C4-2B (cell line): ENCODE measurements around the gene PTPRM.

Experiments used
- H3K27ac ChIP-seq: fragments of 450-650 bp; 2 replicates; pipeline ENCODE4 v1.5.1; 2017
- ZFX ChIP-seq: fragments of 450-650 bp; IDR thresholded peaks from 2 replicates; pipeline ENCODE4 v1.6.1; 2017
- TF ChIP-seq, protein P1 (sequence below): fragments of 450-650 bp; conservative IDR thresholded peaks from 2 replicates; pipeline ENCODE4 v1.5.1; 2017; ENCODE audit warnings: mild to moderate bottlenecking

The PTPRM gene

DNA sequence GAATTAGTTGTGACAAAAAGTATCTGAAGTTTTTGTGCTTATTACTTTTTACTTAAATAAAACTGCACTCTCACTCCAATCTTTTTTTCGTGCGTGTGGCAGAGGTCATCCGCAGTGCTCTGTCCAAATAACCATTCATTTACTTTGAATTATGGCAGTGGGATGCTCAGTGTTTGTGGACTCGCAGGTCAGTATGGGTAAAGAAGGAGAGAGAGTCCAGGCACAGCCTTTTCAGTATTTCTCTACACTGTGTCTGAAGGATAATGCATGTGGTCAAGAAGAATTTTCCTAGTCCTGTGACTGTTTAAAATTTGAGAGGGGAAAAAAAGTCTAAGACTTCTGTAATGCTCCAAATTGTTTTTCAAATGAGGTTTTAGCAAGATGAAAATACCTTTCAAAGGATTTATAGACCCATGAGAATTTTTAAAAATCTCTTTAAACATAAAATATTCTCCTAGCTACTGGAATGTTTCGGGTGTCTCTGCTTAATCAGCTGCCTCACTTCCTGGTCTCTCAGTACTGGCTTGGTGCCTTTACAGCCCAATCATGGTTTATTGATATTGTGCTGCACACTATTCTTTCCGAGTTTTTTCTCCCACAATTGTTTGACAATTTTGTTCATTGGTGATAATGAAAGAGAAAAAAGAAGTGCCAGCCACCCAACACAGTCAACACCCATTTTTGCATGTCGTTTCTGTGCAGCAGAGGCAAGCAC, 453.2 kb downstream of the PTPRM start:
- TF ChIP-seq, protein P1, sequence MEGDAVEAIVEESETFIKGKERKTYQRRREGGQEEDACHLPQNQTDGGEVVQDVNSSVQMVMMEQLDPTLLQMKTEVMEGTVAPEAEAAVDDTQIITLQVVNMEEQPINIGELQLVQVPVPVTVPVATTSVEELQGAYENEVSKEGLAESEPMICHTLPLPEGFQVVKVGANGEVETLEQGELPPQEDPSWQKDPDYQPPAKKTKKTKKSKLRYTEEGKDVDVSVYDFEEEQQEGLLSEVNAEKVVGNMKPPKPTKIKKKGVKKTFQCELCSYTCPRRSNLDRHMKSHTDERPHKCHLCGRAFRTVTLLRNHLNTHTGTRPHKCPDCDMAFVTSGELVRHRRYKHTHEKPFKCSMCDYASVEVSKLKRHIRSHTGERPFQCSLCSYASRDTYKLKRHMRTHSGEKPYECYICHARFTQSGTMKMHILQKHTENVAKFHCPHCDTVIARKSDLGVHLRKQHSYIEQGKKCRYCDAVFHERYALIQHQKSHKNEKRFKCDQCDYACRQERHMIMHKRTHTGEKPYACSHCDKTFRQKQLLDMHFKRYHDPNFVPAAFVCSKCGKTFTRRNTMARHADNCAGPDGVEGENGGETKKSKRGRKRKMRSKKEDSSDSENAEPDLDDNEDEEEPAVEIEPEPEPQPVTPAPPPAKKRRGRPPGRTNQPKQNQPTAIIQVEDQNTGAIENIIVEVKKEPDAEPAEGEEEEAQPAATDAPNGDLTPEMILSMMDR: no peak
- no peak for TF ChIP-seq ZFX
- H3K27ac ChIP-seq: no peak overlapping the region

DNA sequence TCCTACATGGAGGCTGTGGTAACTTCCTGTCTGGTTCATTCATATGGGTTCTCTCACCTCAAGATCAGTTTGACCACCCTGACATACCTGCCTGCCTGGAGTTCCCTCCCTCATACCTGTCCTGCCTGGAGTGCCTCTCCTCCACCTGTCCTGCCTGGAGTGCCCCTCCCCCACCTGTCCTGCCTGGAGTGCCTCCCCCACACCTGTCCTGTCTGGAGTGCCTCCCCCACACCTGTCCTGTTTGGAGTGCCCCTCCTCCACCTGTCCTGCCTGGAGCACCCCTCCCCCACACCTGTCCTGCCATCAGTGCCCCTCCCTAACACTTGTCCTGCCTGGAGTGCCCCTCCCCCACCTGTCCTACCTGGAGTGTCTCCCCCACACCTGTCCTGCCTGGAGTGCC, 461.9 kb downstream of the PTPRM start:
- no peak for TF ChIP-seq ZFX
- TF ChIP-seq, protein P1: no peak
- no peak overlapping the region for H3K27ac ChIP-seq

DNA sequence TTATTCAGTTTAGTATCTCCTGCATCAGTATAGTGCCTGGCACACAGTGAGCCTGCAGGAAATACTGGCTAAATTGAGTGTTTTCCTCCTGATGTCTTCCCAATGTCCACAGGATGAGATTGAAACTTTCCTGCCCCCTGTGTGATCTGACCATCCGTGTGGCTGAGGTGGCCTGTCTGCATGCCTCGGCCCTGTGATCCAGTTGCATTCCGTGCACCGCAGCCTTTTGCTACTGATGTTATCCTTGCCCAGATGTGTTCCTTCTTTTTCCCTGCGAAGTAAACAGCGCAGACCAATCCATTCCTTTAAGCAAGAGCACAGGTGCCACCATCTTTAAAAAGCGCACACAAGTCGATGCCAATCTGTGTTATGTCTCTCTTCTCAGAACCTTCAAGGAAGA, 462.6 kb downstream of the PTPRM start:
- no peak overlapping the region for H3K27ac ChIP-seq
- no peak for TF ChIP-seq ZFX
- TF ChIP-seq, protein P1: no peak

DNA sequence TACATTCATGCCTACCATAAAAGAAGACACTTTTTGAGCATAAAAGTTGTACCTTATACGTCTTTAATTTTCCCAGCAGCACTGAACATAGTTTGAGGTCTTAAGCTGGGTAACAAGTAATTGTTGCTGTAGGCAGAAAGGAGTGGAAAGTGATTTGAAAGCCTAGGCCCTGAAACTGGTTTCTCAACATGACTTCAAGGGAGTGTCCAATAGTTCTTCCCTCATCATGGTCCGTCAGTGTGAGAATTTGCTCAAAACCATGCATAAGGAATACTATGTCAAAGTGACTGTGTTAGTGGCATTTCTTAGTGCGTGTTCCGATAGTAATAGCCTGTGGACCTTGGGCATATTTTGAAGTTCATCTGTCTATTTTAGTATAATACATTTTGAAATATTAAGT, 463.1 kb downstream of the PTPRM start:
- TF ChIP-seq, protein P1: no peak
- no peak for TF ChIP-seq ZFX
- no peak overlapping the region for H3K27ac ChIP-seq

DNA sequence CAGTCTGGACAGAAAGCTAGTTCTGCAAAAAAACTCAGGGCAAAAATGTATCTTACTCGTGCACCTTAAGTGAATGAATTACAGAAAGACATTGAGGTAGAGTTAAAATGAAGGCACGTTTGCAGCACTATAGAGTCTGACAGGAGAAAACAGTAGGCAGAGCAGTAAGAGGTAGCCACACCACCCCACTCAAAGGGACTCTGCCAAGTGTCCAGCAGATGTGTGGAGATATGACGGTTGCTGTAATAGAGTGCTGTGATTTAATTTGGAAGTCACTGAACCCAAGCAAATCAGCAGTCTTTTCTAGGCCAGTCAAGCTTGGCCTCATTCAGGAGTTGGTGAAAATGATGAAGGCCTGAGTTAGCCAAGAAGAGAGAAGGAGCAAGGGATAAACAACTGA, 464.4 kb downstream of the PTPRM start:
- no peak for TF ChIP-seq ZFX
- TF ChIP-seq, protein P1: no peak
- no peak overlapping the region for H3K27ac ChIP-seq

DNA sequence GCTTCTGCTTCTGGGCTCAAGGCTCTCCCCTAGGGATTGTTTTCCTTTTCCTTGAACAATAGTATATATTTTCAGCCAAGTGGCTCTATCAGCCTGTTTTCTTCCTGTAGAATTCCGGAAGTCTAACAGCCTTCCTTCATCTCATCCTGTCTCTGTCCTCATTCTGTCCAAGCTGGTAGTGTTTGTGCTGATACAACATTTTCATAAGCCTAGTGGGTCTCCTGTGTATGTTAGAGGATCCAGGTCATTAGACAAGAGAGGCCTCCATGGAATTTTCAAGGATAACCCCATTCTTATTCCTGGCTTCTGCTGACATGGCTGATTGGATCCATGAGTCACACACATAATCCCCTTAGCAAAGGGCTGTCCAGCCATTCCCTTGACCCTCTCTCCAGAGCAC, 467.6 kb downstream of the PTPRM start:
- TF ChIP-seq, protein P1: no peak
- no peak for TF ChIP-seq ZFX

DNA sequence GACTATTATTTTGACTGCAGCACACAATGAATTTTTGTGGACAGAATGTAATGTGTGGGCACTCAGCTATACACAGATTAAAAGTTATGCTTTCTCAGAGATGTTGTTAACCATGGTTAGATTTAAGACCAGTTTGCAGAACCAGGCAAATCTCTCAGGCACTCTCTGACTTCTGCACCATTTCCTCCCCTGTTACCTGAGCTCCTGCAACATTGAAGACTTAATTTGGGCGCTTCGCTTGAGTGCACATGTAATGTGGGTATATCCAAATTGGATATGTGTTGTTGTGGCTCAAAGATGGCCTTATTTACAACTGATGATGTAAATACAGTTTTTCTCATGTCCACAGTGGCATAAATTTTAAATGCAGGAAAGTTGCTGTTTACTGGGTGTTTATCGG, 469.4 kb downstream of the PTPRM start:
- TF ChIP-seq, protein P1: no peak
- no peak overlapping the region for H3K27ac ChIP-seq

More for the DNA sequence above, 467.6 kb downstream of the PTPRM start:
- no peak overlapping the region for H3K27ac ChIP-seq
